Measurements from ENCODE around the gene CDC5L. TPM values are rescaled to one million over a fixed set of nuclear protein-coding genes. Genes with fewer than 3 reads are reported as not detected.

The CDC5L gene
- total RNA-seq, 4 donors from 2014 or later, result 12.3 to 19.2 (median 13.9) TPM

- intact Hi-C loops (cut with DNase I; ENCODE audit: low total_unique reads), result no loop called here
- no peak for DNase-seq (ENCODE audit: low spot score in 2 of 2)
- TF ChIP-seq, protein P1, sequence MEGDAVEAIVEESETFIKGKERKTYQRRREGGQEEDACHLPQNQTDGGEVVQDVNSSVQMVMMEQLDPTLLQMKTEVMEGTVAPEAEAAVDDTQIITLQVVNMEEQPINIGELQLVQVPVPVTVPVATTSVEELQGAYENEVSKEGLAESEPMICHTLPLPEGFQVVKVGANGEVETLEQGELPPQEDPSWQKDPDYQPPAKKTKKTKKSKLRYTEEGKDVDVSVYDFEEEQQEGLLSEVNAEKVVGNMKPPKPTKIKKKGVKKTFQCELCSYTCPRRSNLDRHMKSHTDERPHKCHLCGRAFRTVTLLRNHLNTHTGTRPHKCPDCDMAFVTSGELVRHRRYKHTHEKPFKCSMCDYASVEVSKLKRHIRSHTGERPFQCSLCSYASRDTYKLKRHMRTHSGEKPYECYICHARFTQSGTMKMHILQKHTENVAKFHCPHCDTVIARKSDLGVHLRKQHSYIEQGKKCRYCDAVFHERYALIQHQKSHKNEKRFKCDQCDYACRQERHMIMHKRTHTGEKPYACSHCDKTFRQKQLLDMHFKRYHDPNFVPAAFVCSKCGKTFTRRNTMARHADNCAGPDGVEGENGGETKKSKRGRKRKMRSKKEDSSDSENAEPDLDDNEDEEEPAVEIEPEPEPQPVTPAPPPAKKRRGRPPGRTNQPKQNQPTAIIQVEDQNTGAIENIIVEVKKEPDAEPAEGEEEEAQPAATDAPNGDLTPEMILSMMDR (IDR thresholded peaks at IDR 0.05), result no peak
- TF ChIP-seq POLR2A (IDR thresholded peaks at IDR 0.05), result no peak
- 86 to 90% methylated on average over 1 of the region's 1 CpG for WGBS, 2 donors
- H3K4me3 ChIP-seq (ENCODE audit: low read depth, poor library complexity, severe bottlenecking), result no peak overlapping the region
Measured at GRCh38 chr6:44453146-44453545, 65.6 kb downstream of the CDC5L start.

GRCh38 chr6:44454198-44454597 is 66.7 kb downstream of the CDC5L start:
- intact Hi-C loops (cut with DNase I; ENCODE audit: low total_unique reads), result no loop called here
- DNase-seq (ENCODE audit: low spot score in 2 of 2), result no peak
- WGBS, 2 donors, result 77 to 87% methylated on average over 5 of the region's 5 CpGs
- no peak overlapping the region for H3K4me3 ChIP-seq (ENCODE audit: low read depth, poor library complexity, severe bottlenecking)
- TF ChIP-seq POLR2A (IDR thresholded peaks at IDR 0.05), result no peak
- TF ChIP-seq, protein P1 (IDR thresholded peaks at IDR 0.05), result no peak

DNA sequence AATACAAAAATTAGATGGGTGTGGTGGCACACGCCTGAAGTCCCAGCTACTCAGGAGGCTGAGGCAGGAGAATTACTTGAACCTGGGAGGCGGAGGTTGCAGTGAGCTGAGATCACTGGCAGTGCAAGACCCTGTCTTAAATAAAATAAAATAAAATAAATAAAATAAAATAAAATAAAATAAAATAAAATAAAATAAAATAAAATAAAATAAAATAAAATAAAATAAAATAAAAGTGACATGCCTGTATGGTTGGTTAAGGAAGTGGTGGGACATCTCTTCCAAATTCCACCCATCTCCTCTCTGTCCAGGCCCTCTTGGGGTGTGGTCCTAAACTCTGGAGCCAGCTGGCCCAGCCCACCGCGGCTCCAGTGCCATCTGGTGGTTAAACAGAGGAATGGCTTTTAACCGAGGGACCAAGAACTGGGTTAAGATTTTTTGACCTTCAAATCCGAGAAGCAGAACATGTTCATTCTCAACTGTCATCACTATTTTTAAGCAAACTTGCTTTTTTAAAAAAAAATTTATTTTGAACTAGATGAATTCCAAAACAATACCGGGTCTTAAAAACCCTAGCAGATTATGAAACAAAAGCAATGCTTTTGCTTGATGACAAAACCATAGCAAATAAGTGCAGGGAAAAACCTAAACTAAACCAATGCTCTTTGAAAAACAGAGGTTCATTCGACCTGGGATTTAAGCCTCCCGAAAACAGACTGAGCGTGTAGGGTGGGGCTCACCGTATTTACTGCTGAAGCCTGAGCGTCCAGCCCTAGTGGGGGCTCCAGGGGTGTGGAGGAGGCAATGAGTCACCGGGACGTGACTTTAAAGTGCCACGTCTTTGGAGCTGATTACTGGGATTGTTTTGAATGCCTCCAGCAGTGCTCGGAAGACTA is 68.8 kb downstream of the CDC5L start:
- intact Hi-C loops (cut with DNase I; ENCODE audit: low total_unique reads), result no loop called here
- H3K4me3 ChIP-seq (ENCODE audit: low read depth, poor library complexity, severe bottlenecking), result no peak overlapping the region
- 28 to 33% methylated on average over 16 of the region's 16 CpGs for WGBS, 2 donors
- no peak for DNase-seq (ENCODE audit: low spot score in 2 of 2)
- no peak for TF ChIP-seq POLR2A (IDR thresholded peaks at IDR 0.05)
- TF ChIP-seq, protein P1 (IDR thresholded peaks at IDR 0.05), result no peak

GRCh38 chr6:44456966-44457292 is 69.4 kb downstream of the CDC5L start:
- intact Hi-C loops (cut with DNase I; ENCODE audit: low total_unique reads), result no loop called here
- H3K4me3 ChIP-seq (ENCODE audit: low read depth, poor library complexity, severe bottlenecking), result no peak overlapping the region
- TF ChIP-seq, protein P1 (IDR thresholded peaks at IDR 0.05), result no peak
- no peak for TF ChIP-seq POLR2A (IDR thresholded peaks at IDR 0.05)
- no peak for DNase-seq (ENCODE audit: low spot score in 2 of 2)
- 64 to 73% methylated on average over 5 of the region's 5 CpGs for WGBS, 2 donors

- no peak for DNase-seq (ENCODE audit: low spot score in 2 of 2)
- intact Hi-C loops (cut with DNase I; ENCODE audit: low total_unique reads), result no loop called here
- H3K4me3 ChIP-seq (ENCODE audit: low read depth, poor library complexity, severe bottlenecking), result no peak overlapping the region
- WGBS, 2 donors, result 57 to 58% methylated on average over 9 of the region's 9 CpGs
- TF ChIP-seq, protein P1 (IDR thresholded peaks at IDR 0.05), result no peak
- no peak for TF ChIP-seq POLR2A (IDR thresholded peaks at IDR 0.05)
Measured at GRCh38 chr6:44457596-44457995, 70.1 kb downstream of the CDC5L start.

All from lower leg skin (tissue), 4 donors.